SK-N-SH (cell line): ENCODE measurements around the gene MCTP1. TPM values are rescaled to one million over a fixed set of nuclear protein-coding genes. Genes with fewer than 3 reads are reported as not detected.

ENCODE experiments used
- CTCF ChIA-PET: fragments of 300-600, 350-600 bp; formaldehyde crosslinking; extraction: SDS; loops from one replicate; lab custom pipeline; 2021; lab: Yijun Ruan, JAX
- POLR2A ChIA-PET: fragments of 350-600 bp; sonication (Branson Sonifier 250); formaldehyde crosslinking; extraction: SDS; loops from one replicate; lab custom pipeline; 2020; ENCODE audit warnings: antibody characterized with exemption, inconsistent platforms; lab: Yijun Ruan, JAX
- DNase-seq: peaks from one replicate; pipeline ENCODE4 v3.0.0; 2012
- H2AFZ ChIP-seq: fragments of 200-600 bp; sonication (generic); 2 replicates; pipeline ENCODE4 v1.8.1; 2016; ENCODE audit warnings: antibody characterized with exemption, mild to moderate bottlenecking, low read depth
- H3F3A ChIP-seq: fragments of 200-600 bp; sonication (generic); replicated peaks from 2 replicates; pipeline ENCODE3; 2016; ENCODE audit warnings: antibody characterized with exemption, mild to moderate bottlenecking; ENCODE audit not compliant: insufficient read depth
- H3K27ac ChIP-seq, 2 experiments: fragments of 200-500 bp in 1 of 2; fragments of 200-600 bp in 1 of 2; sonication (Bioruptor generic) in 1 of 2; sonication (generic), shearing (Covaris generic) in 1 of 2; 2 replicates each; pipeline versions ENCODE4 v1.5.1 to v1.6.1; 2014 to 2016; ENCODE audit warnings: low read depth in 2 of 2, inconsistent platforms in 1 of 2, low read length in 1 of 2, mild to moderate bottlenecking in 1 of 2, mixed read lengths in 1 of 2
- H3K27me3 ChIP-seq: fragments of 200-600 bp; sonication (generic), shearing (Covaris generic); 2 replicates; pipeline ENCODE4 v1.6.1; 2016; ENCODE audit warnings: mixed run types; ENCODE audit not compliant: insufficient read depth
- H3K36me3 ChIP-seq, 2 experiments: fragments of 200-500 bp in 1 of 2; fragments of 200-600 bp in 1 of 2; sonication (Bioruptor generic) in 1 of 2; sonication (generic) in 1 of 2; replicated peaks in 1 of 2; 2 replicates each; pipeline versions ENCODE3 to v1.5.1; 2014 to 2016; ENCODE audit warnings: low read length in 1 of 2, mild to moderate bottlenecking in 1 of 2; ENCODE audit not compliant: insufficient read depth in 2 of 2, control insufficient read depth in 1 of 2
- H3K4me1 ChIP-seq, 2 experiments: fragments of 200-500 bp in 1 of 2; fragments of 200-600 bp in 1 of 2; sonication (Bioruptor generic) in 1 of 2; sonication (generic), shearing (Covaris generic) in 1 of 2; 2 replicates each; pipeline versions ENCODE4 v1.5.1 to v1.6.1; 2014 to 2016; ENCODE audit warnings: low read depth in 1 of 2, low read length in 1 of 2, mixed run types in 1 of 2; ENCODE audit not compliant: insufficient read depth in 2 of 2, control insufficient read depth in 1 of 2
- H3K4me2 ChIP-seq: fragments of 200-600 bp; sonication (generic), shearing (Covaris generic); 2 replicates; pipeline ENCODE4 v1.6.1; 2017; ENCODE audit warnings: mixed run types
- H3K4me3 ChIP-seq, 2 experiments: fragments of 200-500 bp in 1 of 2; fragments of 200-600 bp in 1 of 2; sonication (Bioruptor generic) in 1 of 2; sonication (generic), shearing (Covaris generic) in 1 of 2; 2 replicates each; pipeline versions ENCODE4 v1.5.1 to v1.8.1; 2014 to 2016; ENCODE audit warnings: low read depth in 2 of 2, inconsistent platforms in 1 of 2, low read length in 1 of 2, mild to moderate bottlenecking in 1 of 2, mixed read lengths in 1 of 2, moderate library complexity in 1 of 2
- H3K79me2 ChIP-seq: fragments of 200-600 bp; sonication (generic); 2 replicates; pipeline ENCODE4 v1.8.1; 2017; ENCODE audit warnings: mild to moderate bottlenecking; ENCODE audit not compliant: insufficient read depth
- H3K9ac ChIP-seq: fragments of 200-600 bp; sonication (generic); 2 replicates; pipeline ENCODE4 v1.6.1; 2017; ENCODE audit warnings: mixed run types
- H3K9me2 ChIP-seq: fragments of 200-600 bp; sonication (generic); 2 replicates; pipeline ENCODE4 v1.6.1; 2017; ENCODE audit warnings: mixed run types
- H3K9me3 ChIP-seq: fragments of 200-600 bp; sonication (generic); 2 replicates; pipeline ENCODE4 v1.6.1; 2017; ENCODE audit warnings: mixed run types, mild to moderate bottlenecking, moderate library complexity
- H4K20me1 ChIP-seq: fragments of 200-600 bp; sonication (generic); 2 replicates; pipeline ENCODE4 v1.6.1; 2017; ENCODE audit warnings: mild to moderate bottlenecking, mixed run types; ENCODE audit not compliant: insufficient read depth
- ELF1 ChIP-seq: IDR thresholded peaks from 2 replicates; pipeline ENCODE4 v1.4.0; 2012
- EP300 ChIP-seq, 2 experiments: IDR thresholded peaks; 2 replicates each; pipeline versions ENCODE4 v1.4.0 to v1.6.1; 2012; ENCODE audit warnings: borderline replicate concordance in 1 of 2, low read depth in 1 of 2, low read length in 1 of 2
- EZH2phosphoT487 ChIP-seq: fragments of 200-600 bp; sonication (generic); IDR thresholded peaks from 2 replicates; pipeline ENCODE4 v1.6.1; 2017; ENCODE audit warnings: low read depth, mixed run types, mild to moderate bottlenecking, antibody characterized with exemption, moderate library complexity, borderline replicate concordance
- FOSL2 ChIP-seq: IDR thresholded peaks from 2 replicates; pipeline ENCODE4 v1.4.0; 2012; ENCODE audit warnings: low read depth, mild to moderate bottlenecking, moderate library complexity, borderline replicate concordance
- GABPA ChIP-seq: IDR thresholded peaks from 2 replicates; pipeline ENCODE4 v1.4.0; 2012; ENCODE audit warnings: low read depth, mild to moderate bottlenecking
- GATA2 ChIP-seq: sonication (generic); formaldehyde crosslinking; IDR thresholded peaks from 2 replicates; pipeline ENCODE4 v1.5.0; 2020; ENCODE audit warnings: mild to moderate bottlenecking, missing genetic modification reagents
- IRF3 ChIP-seq: fragments of 150-350 bp; IDR thresholded peaks from 2 replicates; pipeline ENCODE4 v1.6.1; 2016; ENCODE audit warnings: mild to moderate bottlenecking, low read depth, low read length
- JUND ChIP-seq: IDR thresholded peaks from 2 replicates; pipeline ENCODE4 v1.4.0; 2012
- NFIC ChIP-seq: IDR thresholded peaks from 2 replicates; pipeline ENCODE4 v1.4.0; 2012; ENCODE audit warnings: borderline replicate concordance
- PBX3 ChIP-seq: IDR thresholded peaks from 2 replicates; pipeline ENCODE4; 2012
- POLR2AphosphoS5 ChIP-seq: IDR thresholded peaks from 2 replicates; pipeline ENCODE4 v1.6.1; 2012; ENCODE audit warnings: low read depth, low read length
- RFX5 ChIP-seq: IDR thresholded peaks from 2 replicates; pipeline ENCODE4 v1.6.1; 2012; ENCODE audit warnings: mild to moderate bottlenecking, improper control_type of control experiment, low read length
- RXRA ChIP-seq: IDR thresholded peaks from 2 replicates; pipeline ENCODE4 v1.4.0; 2012; ENCODE audit warnings: low read depth, mild to moderate bottlenecking, borderline replicate concordance
- SIN3A ChIP-seq: IDR thresholded peaks from 2 replicates; pipeline ENCODE4 v1.6.1; 2012; ENCODE audit warnings: low read depth, mild to moderate bottlenecking, low read length, moderate library complexity, borderline replicate concordance
- TAF1 ChIP-seq: IDR thresholded peaks from 2 replicates; pipeline ENCODE4 v1.6.1; 2012; ENCODE audit warnings: low read depth, mild to moderate bottlenecking, low read length, moderate library complexity, borderline replicate concordance
- TCF12 ChIP-seq: IDR thresholded peaks from 2 replicates; pipeline ENCODE4 v1.4.0; 2012
- USF1 ChIP-seq: IDR thresholded peaks from 2 replicates; pipeline ENCODE4 v1.4.0; 2012; ENCODE audit warnings: low read depth, borderline replicate concordance
- YY1 ChIP-seq: IDR thresholded peaks from 2 replicates; pipeline ENCODE4 v1.4.0; 2012; ENCODE audit warnings: low read depth, mild to moderate bottlenecking
- ZBTB33 ChIP-seq: IDR thresholded peaks from 2 replicates; pipeline ENCODE4 v1.4.0; 2012; ENCODE audit warnings: low read depth, borderline replicate concordance
- WGBS: methylation state at CpG from one replicate; pipeline ENCODE4 v1.1.6; 2017; ENCODE audit warnings: low lambda C conversion rate; 5-methylcytosine and 5-hydroxymethylcytosine counted together
- polyA plus RNA-seq, 3 experiments: library from polyadenylated mRNA; depleted of rRNA; stranded (reverse); fragments of >200 nt; gene quantifications; 2 replicates each; pipeline ENCODE4 v1.2.3, GENCODE V29; 2012

Gene MCTP1
- polyA plus RNA-seq, 1 of the 3 experiments (the other 2 are of a cell fraction), result 0.53 TPM

- TF ChIP-seq TAF1 (no peak), NFIC (no peak), PBX3 (no peak), ELF1 (no peak), RXRA (no peak)
Measured at GRCh38 chr5:94746731-94747124, 538.2 kb downstream of the MCTP1 start (continued).

GRCh38 chr5:94745786-94746730 lies 538.8 kb downstream of the MCTP1 start:
- Histone ChIP-seq H4K20me1 (no peaks in the 10 kb centered on the region), H3K9me3 (no peaks in the 10 kb centered on the region), H3K4me1 (no peaks in the 10 kb centered on the region), H3K4me3 (no peak overlapping the region), H3K79me2 (no peaks in the 10 kb centered on the region), H3F3A (no peaks in the 10 kb centered on the region), H3K36me3 (no peaks in the 10 kb centered on the region), H3K27ac (no peak overlapping the region), H3K27me3 (no peaks in the 10 kb centered on the region), H3K4me2 (no peak overlapping the region), H2AFZ (no peak overlapping the region), H3K9me2 (no peaks in the 10 kb centered on the region), H3K9ac (no peak overlapping the region)
- no peak for TF ChIP-seq NFIC
- no peak for TF ChIP-seq EP300 (IDR thresholded peaks at IDR 0.05; ENCODE audit: borderline replicate concordance in 1 of 2, low read depth in 1 of 2, low read length in 1 of 2)
- TF ChIP-seq RFX5, result no peak
- no peak for TF ChIP-seq POLR2AphosphoS5
- TF ChIP-seq IRF3, result no peak
- TF ChIP-seq FOSL2, result peak; percentile 28; the same call in 1 of the 2 replicates
- TF ChIP-seq ZBTB33, result no peak
- no peak for TF ChIP-seq GABPA
- TF ChIP-seq USF1, result no peak
- no peak for TF ChIP-seq PBX3
- TF ChIP-seq GATA2 (CRISPR knock-in tag), result no peak
- peak; percentile 18; the same call in 1 of the 2 replicates for TF ChIP-seq TCF12
- TF ChIP-seq EZH2phosphoT487, result no peak
- no peak for TF ChIP-seq SIN3A
- peak; percentile 31 for TF ChIP-seq JUND
- no peak for TF ChIP-seq YY1
- 50% methylated on average over 5 of the region's 5 CpGs for WGBS
- ChIA-PET CTCF (interaction anchor here (0.5 kb wide), 1 partner anchor 55 kb away, joined by 3 read pairs; no protein-coding TSS in a partner anchor), POLR2A (no interaction called here)
- DNase-seq, result no peak
